GM15510 (cell line): ENCODE data around the gene SP140.

Experiments
- POLR2A ChIP-seq: IDR thresholded peaks from 3 replicates; pipeline ENCODE4 v1.6.1; 2011; ENCODE audit warnings: borderline replicate concordance; ENCODE audit not compliant: insufficient read length; ENCODE audit errors: extremely low read depth

Gene SP140

GRCh38 chr2:230312638-230313037 lies 87.1 kb downstream of the SP140 start:
- no peak for TF ChIP-seq POLR2A

- TF ChIP-seq POLR2A = no peak
Measured at GRCh38 chr2:230317366-230317765, 91.8 kb downstream of the SP140 start.

GRCh38 chr2:230318190-230319121 lies 92.9 kb downstream of the SP140 start:
- no peak for TF ChIP-seq POLR2A

- TF ChIP-seq POLR2A = no peak
Measured at GRCh38 chr2:230319211-230319862, 93.8 kb downstream of the SP140 start.

- no peak for TF ChIP-seq POLR2A
Measured at GRCh38 chr2:230321031-230321430, 95.5 kb downstream of the SP140 start.

- no peak for TF ChIP-seq POLR2A
Measured at GRCh38 chr2:230322561-230323384, 97.2 kb downstream of the SP140 start.

- no peak for TF ChIP-seq POLR2A
Measured at GRCh38 chr2:230323385-230324106, 98.0 kb downstream of the SP140 start.

GRCh38 chr2:230324503-230324902 lies 99.0 kb downstream of the SP140 start:
- TF ChIP-seq POLR2A = no peak

- TF ChIP-seq POLR2A = no peak
Measured at GRCh38 chr2:230325316-230326243, 100.0 kb downstream of the SP140 start.

GRCh38 chr2:230326453-230327417 lies 101.2 kb downstream of the SP140 start, which contains the start of gene SP140L:
Gene SP140L, plus strand, starts transcription at chr2:230327193. Its CDS starts 77 bp downstream, at chr2:230327270.
- peak; percentile 67 for TF ChIP-seq POLR2A

GRCh38 chr2:230327418-230328154 lies 102.0 kb downstream of the SP140 start:
- no peak for TF ChIP-seq POLR2A

- no peak for TF ChIP-seq POLR2A
Measured at GRCh38 chr2:230328155-230328458, 102.6 kb downstream of the SP140 start.
